ENCODE data around the gene DIPK2B. TPM values are rescaled to one million over a fixed set of nuclear protein-coding genes. Genes with fewer than 3 reads are reported as not detected.

The DIPK2B gene
- total and polyA plus RNA-seq, 2 experiments from 2014 or later: not detected

GRCh38 chrX:45166781-45167180 is 33.9 kb downstream of the DIPK2B start:
- H3K27me3 ChIP-seq (replicated peaks; ENCODE audit: insufficient read depth): no peaks in the 10 kb centered on the region
- H3K4me3 ChIP-seq: no peak overlapping the region
- no peak for TF ChIP-seq EZH2 (IDR thresholded peaks at IDR 0.05; ENCODE audit: insufficient read depth, poor library complexity, severe bottlenecking)
- TF ChIP-seq EZH2phosphoT487 (IDR thresholded peaks at IDR 0.05; ENCODE audit: insufficient read depth, low read depth): no peak
- no peaks in the 10 kb centered on the region for H3F3A ChIP-seq (ENCODE audit: insufficient read depth)
- no peak overlapping the region for H2AFZ ChIP-seq
- no peaks in the 10 kb centered on the region for H3K9me2 ChIP-seq (ENCODE audit: insufficient read depth)
- no peak overlapping the region for H3K4me2 ChIP-seq (ENCODE audit: unreplicated experiment)
- WGBS, 2 experiments (ENCODE audit: low coverage in 1 of 2, low lambda C conversion rate in 2 of 2, missing lambda C conversion rate in 2 of 2): 7 to 24% methylated on average over 2 of the region's 2 CpGs
- no peaks in the 10 kb centered on the region for H3K9me3 ChIP-seq (ENCODE audit: low read depth)
- H4K20me1 ChIP-seq (ENCODE audit: insufficient read depth): no peaks in the 10 kb centered on the region
- no peaks in the 10 kb centered on the region for H3K36me3 ChIP-seq (ENCODE audit: low read depth)
- H3K79me2 ChIP-seq (ENCODE audit: insufficient read depth): no peaks in the 10 kb centered on the region
- no peak overlapping the region for H3K9ac ChIP-seq
- no peak for DNase-seq
- in situ Hi-C loops (cut with MboI): no loop called here
- no peaks in the 10 kb centered on the region for H3K4me1 ChIP-seq (ENCODE audit: insufficient read depth)
- H3K27ac ChIP-seq: no peak overlapping the region

DNA sequence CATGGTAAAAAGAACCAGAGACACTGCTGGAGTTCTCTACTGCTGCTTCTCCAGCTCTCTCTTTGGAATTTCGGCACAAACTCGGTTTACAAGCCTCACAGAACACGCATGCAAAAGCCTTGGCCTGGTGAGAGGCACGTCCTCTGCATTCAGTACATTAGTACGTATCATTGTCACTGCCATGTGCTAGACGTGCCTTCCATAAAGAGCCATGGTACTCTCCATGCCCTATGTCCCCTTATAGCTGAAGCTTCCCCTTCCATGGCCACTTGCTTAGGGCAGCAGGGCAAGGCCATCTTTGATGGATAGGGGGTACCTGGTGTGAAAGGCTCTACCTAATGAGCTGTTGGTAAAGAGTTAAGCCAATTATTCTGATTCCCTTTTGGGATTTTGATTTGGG is 35.0 kb downstream of the DIPK2B start:
- 68 to 72% methylated on average over 6 of the region's 6 CpGs for WGBS, 2 experiments (ENCODE audit: low coverage in 1 of 2, low lambda C conversion rate in 2 of 2, missing lambda C conversion rate in 2 of 2)
- no peak overlapping the region for H3K27ac ChIP-seq
- no peaks in the 10 kb centered on the region for H3F3A ChIP-seq (ENCODE audit: insufficient read depth)
- H3K79me2 ChIP-seq (ENCODE audit: insufficient read depth): no peaks in the 10 kb centered on the region
- no peak overlapping the region for H3K9ac ChIP-seq
- no peaks in the 10 kb centered on the region for H4K20me1 ChIP-seq (ENCODE audit: insufficient read depth)
- H3K9me3 ChIP-seq (ENCODE audit: low read depth): no peaks in the 10 kb centered on the region
- no peak for TF ChIP-seq EZH2 (IDR thresholded peaks at IDR 0.05; ENCODE audit: insufficient read depth, poor library complexity, severe bottlenecking)
- TF ChIP-seq EZH2phosphoT487 (IDR thresholded peaks at IDR 0.05; ENCODE audit: insufficient read depth, low read depth): no peak
- no peaks in the 10 kb centered on the region for H3K36me3 ChIP-seq (ENCODE audit: low read depth)
- no peak overlapping the region for H2AFZ ChIP-seq
- DNase-seq: no peak
- no peaks in the 10 kb centered on the region for H3K9me2 ChIP-seq (ENCODE audit: insufficient read depth)
- H3K4me1 ChIP-seq (ENCODE audit: insufficient read depth): no peaks in the 10 kb centered on the region
- H3K4me3 ChIP-seq: no peak overlapping the region
- in situ Hi-C loops (cut with MboI): no loop called here
- no peak overlapping the region for H3K4me2 ChIP-seq (ENCODE audit: unreplicated experiment)
- no peaks in the 10 kb centered on the region for H3K27me3 ChIP-seq (replicated peaks; ENCODE audit: insufficient read depth)

GRCh38 chrX:45164995-45165394 is 35.7 kb downstream of the DIPK2B start:
- H3K27me3 ChIP-seq (replicated peaks; ENCODE audit: insufficient read depth): no peaks in the 10 kb centered on the region
- no peaks in the 10 kb centered on the region for H3K4me1 ChIP-seq (ENCODE audit: insufficient read depth)
- WGBS, 2 experiments (ENCODE audit: low coverage in 1 of 2, low lambda C conversion rate in 2 of 2, missing lambda C conversion rate in 2 of 2): 17 to 40% methylated on average over 1 of the region's 1 CpG
- in situ Hi-C loops (cut with MboI): no loop called here
- H3K9me2 ChIP-seq (ENCODE audit: insufficient read depth): no peaks in the 10 kb centered on the region
- H3K4me3 ChIP-seq: no peak overlapping the region
- no peak for DNase-seq
- no peaks in the 10 kb centered on the region for H4K20me1 ChIP-seq (ENCODE audit: insufficient read depth)
- H3K4me2 ChIP-seq (ENCODE audit: unreplicated experiment): no peak overlapping the region
- H3K27ac ChIP-seq: no peak overlapping the region
- H3F3A ChIP-seq (ENCODE audit: insufficient read depth): no peaks in the 10 kb centered on the region
- H3K9ac ChIP-seq: no peak overlapping the region
- TF ChIP-seq EZH2 (IDR thresholded peaks at IDR 0.05; ENCODE audit: insufficient read depth, poor library complexity, severe bottlenecking) (no peak), EZH2phosphoT487 (IDR thresholded peaks at IDR 0.05; ENCODE audit: insufficient read depth, low read depth) (no peak)
- no peaks in the 10 kb centered on the region for H3K79me2 ChIP-seq (ENCODE audit: insufficient read depth)
- no peak overlapping the region for H2AFZ ChIP-seq
- no peaks in the 10 kb centered on the region for H3K9me3 ChIP-seq (ENCODE audit: low read depth)
- H3K36me3 ChIP-seq (ENCODE audit: low read depth): no peaks in the 10 kb centered on the region

DNA sequence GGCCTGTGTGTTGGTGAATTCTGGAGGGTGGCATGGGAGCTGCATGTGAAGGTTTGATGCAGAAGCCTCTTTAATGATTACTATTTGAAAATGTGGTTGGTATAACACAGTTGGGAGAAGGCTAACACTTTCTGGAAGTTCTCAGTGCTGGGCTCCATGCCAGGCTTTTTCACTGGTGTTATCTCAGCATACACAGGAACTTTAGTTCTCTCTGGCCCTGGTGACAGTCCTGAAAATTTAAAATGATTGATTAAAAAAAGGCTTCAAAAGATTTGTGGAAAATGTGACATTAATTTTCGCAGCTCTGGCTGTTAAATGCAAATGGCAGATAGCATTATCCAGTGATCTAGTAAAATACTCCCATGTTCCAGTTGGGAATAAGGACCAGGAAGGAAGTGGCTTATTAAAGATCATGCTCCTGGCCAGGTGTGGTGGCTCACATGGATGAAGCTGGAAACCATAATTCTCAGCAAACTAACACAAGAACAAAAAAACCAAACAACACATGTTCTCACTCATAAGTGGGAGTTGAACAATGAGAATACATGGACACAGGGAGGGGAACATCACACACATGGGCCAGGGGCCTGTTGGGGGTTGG is 36.6 kb downstream of the DIPK2B start:
- TF ChIP-seq EZH2 (IDR thresholded peaks at IDR 0.05; ENCODE audit: insufficient read depth, poor library complexity, severe bottlenecking): no peak
- no peak for TF ChIP-seq EZH2phosphoT487 (IDR thresholded peaks at IDR 0.05; ENCODE audit: insufficient read depth, low read depth)
- in situ Hi-C loops (cut with MboI): no loop called here
- Histone ChIP-seq H3K4me3 (no peak overlapping the region), H3K79me2 (ENCODE audit: insufficient read depth) (no peaks in the 10 kb centered on the region), H3K27me3 (replicated peaks; ENCODE audit: insufficient read depth) (no peaks in the 10 kb centered on the region), H3F3A (ENCODE audit: insufficient read depth) (no peaks in the 10 kb centered on the region), H3K27ac (no peak overlapping the region), H4K20me1 (ENCODE audit: insufficient read depth) (no peaks in the 10 kb centered on the region), H3K36me3 (ENCODE audit: low read depth) (no peaks in the 10 kb centered on the region), H3K9me3 (ENCODE audit: low read depth) (no peaks in the 10 kb centered on the region), H3K4me1 (ENCODE audit: insufficient read depth) (no peaks in the 10 kb centered on the region), H3K4me2 (ENCODE audit: unreplicated experiment) (no peak overlapping the region), H2AFZ (no peak overlapping the region), H3K9ac (no peak overlapping the region), H3K9me2 (ENCODE audit: insufficient read depth) (no peaks in the 10 kb centered on the region)
- 21 to 31% methylated on average over 1 of the region's 1 CpG for WGBS, 2 experiments (ENCODE audit: low coverage in 1 of 2, low lambda C conversion rate in 2 of 2, missing lambda C conversion rate in 2 of 2)
- no peak for DNase-seq

- 88 to 89% methylated on average over 11 to 22 of the region's 22 CpGs for WGBS, 2 experiments (ENCODE audit: low coverage in 1 of 2, low lambda C conversion rate in 2 of 2, missing lambda C conversion rate in 2 of 2)
- DNase-seq: no peak
- Histone ChIP-seq H3K4me2 (ENCODE audit: unreplicated experiment) (no peak overlapping the region), H3K27me3 (replicated peaks; ENCODE audit: insufficient read depth) (no peaks in the 10 kb centered on the region), H2AFZ (no peak overlapping the region), H3K36me3 (ENCODE audit: low read depth) (no peaks in the 10 kb centered on the region), H3K9me2 (ENCODE audit: insufficient read depth) (no peaks in the 10 kb centered on the region), H3K79me2 (ENCODE audit: insufficient read depth) (no peaks in the 10 kb centered on the region), H3K4me3 (no peak overlapping the region), H3F3A (ENCODE audit: insufficient read depth) (no peaks in the 10 kb centered on the region), H3K4me1 (ENCODE audit: insufficient read depth) (no peaks in the 10 kb centered on the region), H3K9ac (no peak overlapping the region), H3K9me3 (ENCODE audit: low read depth) (no peaks in the 10 kb centered on the region), H4K20me1 (ENCODE audit: insufficient read depth) (no peaks in the 10 kb centered on the region), H3K27ac (no peak overlapping the region)
- TF ChIP-seq EZH2phosphoT487 (IDR thresholded peaks at IDR 0.05; ENCODE audit: insufficient read depth, low read depth) (no peak), EZH2 (IDR thresholded peaks at IDR 0.05; ENCODE audit: insufficient read depth, poor library complexity, severe bottlenecking) (no peak)
- in situ Hi-C loops (cut with MboI): no loop called here
These were observed 43.0 kb downstream of the DIPK2B start for GRCh38 chrX:45157647-45158046.

Measured in GM23248 (cell line).